ENCODE data around the gene RTBDN.
A peak's percentile ranks its signal among the peaks of the same experiment; 100 is the strongest.

The RTBDN gene

DNA sequence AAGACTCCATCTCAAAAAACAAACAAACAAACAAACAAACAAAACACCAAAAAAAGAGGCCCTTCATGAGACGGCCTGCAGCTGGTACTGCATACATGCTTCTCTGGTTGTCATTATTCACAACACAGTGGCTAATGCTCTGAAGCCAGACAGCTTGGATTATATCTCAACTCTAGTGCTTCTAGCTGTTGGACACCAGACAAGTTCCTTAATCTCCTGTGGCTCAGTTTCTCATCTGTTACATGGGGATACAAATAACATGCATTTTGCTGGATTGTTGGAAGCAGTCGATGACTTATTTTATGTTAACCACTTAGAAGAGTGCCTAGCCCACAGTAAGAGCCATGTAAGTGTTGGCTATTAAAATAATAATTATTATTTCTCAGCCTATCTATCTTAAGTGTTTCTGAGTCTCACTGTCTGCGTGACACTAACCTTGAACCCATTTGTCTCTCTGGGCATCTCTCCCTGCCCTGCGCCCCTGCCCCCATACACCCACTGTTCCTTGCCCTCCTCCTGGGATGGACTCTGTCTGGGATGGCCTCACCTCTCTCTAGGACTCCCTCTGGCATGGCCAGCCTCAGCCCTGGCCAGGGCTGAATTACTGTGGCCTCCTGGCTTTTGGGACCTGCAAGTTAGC lies 46.2 kb downstream of the RTBDN start:
- peak overlapping the region; percentile 91 for H3K4me3 Mint-ChIP-seq
- peaks cover 39% of the 10 kb centered on the region for H3K36me3 Mint-ChIP-seq (ENCODE audit: low read depth)
- intact Hi-C loops (cut with micrococcal nuclease), result no loop called here
- H3K27ac Mint-ChIP-seq, result no peak overlapping the region
- no peaks in the 10 kb centered on the region for H3K9me3 Mint-ChIP-seq
- H3K4me1 Mint-ChIP-seq (ENCODE audit: low read depth), result peaks cover 31% of the 10 kb centered on the region
- no peaks in the 10 kb centered on the region for H3K27me3 Mint-ChIP-seq

DNA sequence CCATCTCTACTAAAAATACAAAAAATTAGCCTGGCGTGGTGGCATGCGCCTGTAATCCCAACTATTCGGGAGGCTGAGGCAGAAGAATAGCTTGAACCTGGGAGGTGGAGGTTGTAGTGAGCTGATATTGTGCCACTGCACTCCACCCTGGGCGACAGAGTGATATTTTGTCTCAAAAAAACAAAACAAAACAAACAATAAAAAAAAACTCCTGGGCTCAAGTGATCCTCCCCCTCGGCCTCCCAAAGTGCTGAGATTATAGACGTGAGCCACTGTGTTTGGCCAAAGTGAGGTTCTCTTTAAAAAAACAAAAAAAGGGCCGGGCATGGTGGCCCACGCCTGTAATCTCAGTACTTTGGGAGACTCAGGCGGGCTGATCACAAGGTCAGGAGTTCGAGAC lies 46.9 kb downstream of the RTBDN start:
- Mint-ChIP-seq H3K27me3 (no peaks in the 10 kb centered on the region), H3K27ac (no peak overlapping the region), H3K36me3 (ENCODE audit: low read depth) (peaks cover 32% of the 10 kb centered on the region), H3K4me3 (no peak overlapping the region), H3K9me3 (no peaks in the 10 kb centered on the region), H3K4me1 (ENCODE audit: low read depth) (peaks cover 31% of the 10 kb centered on the region)
- intact Hi-C loops (cut with micrococcal nuclease), result no loop called here

DNA sequence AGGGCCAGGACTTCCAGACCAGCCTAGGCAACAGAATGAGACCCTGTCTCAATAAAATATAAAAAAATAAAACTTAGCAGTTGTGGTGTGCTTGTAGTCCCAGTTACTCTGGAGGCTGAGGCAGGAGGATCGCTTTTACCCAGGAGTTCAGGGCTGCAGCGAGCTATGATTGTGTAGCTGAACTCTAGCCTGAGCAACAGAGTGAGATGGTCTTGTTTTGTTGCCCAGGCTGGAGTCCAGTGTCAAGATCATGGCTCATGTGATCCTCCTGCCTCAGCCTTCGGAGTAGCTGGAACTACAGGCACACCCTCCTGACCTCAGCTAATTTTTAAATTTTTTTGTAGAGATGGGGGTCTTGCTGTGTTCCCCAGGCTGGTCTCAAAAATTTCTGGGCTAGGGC lies 47.4 kb downstream of the RTBDN start:
- Mint-ChIP-seq H3K4me3 (peak overlapping the region; percentile 40), H3K4me1 (ENCODE audit: low read depth) (peaks cover 35% of the 10 kb centered on the region), H3K36me3 (ENCODE audit: low read depth) (peaks cover 27% of the 10 kb centered on the region), H3K9me3 (no peaks in the 10 kb centered on the region), H3K27me3 (no peaks in the 10 kb centered on the region), H3K27ac (no peak overlapping the region)
- intact Hi-C loops (cut with micrococcal nuclease), result no loop called here

DNA sequence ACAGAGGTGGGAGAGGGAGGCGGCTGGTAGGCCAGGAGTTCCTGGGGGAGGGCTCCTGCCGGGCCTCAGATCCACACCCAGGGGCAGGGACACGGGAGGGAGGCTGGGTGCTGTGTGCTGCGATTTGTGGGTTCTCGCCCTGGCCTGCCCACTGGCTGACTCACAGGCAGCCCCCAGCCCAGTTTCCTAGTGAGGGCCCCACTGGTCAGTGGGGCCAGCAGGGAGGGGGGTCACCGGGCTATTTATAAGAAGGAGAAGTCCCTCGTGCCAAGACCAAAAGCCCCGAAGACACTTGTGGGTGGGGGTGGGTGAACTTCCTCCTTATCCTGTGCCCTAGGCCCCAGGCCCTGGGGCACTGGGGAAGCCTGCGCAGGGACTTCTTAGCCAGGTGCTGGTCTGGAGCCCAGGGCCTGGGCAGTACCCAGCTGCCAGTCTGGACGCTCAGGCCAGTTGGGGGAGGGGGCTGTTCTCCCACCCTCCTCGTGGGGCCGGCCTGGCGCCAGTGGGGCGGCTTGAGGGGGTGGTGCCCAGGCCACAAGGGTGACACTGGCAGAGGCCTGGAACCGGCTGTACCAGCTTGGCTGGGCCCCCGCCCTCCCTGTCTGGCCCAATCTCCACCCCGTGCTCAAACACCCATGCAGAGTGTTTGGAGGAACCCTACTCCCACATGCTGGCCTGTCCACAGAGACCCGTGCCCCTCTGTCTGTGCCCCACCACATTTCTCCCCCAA lies 48.1 kb downstream of the RTBDN start:
- peak overlapping the region; percentile 40 for H3K4me3 Mint-ChIP-seq
- intact Hi-C loops (cut with micrococcal nuclease), result no loop called here
- no peak overlapping the region for H3K27ac Mint-ChIP-seq
- H3K9me3 Mint-ChIP-seq, result no peaks in the 10 kb centered on the region
- no peaks in the 10 kb centered on the region for H3K27me3 Mint-ChIP-seq
- peaks cover 41% of the 10 kb centered on the region for H3K4me1 Mint-ChIP-seq (ENCODE audit: low read depth)
- H3K36me3 Mint-ChIP-seq (ENCODE audit: low read depth), result peaks cover 20% of the 10 kb centered on the region

DNA sequence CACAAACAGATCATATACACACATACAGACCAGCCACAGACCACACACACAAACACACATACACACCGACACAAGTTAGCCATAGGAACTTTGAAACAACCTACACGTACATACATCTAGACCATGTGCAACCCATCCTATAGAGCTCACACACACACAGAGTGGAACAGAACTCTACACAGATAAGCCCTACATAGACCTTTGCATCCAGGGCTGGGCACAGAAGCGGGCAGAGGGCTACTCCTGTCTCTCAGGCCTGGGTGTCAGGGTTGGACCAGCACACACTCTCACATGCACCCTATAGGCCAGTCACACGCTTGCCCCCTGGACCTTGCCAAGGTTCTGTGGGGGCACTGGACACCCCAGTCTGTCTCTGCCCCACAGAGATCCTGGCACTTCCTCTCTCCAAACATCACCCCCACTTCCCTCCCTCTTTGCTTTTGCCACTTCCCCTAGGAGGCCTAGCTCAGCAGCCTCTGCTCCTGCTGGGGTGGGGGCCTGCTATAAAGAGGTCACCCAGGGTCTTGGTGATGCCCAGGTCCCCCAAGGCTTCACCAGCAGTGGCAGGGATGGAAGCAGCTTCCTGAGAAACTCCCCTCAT lies 48.8 kb downstream of the RTBDN start:
- Mint-ChIP-seq H3K9me3 (no peaks in the 10 kb centered on the region), H3K4me3 (no peak overlapping the region), H3K4me1 (ENCODE audit: low read depth) (peaks cover 36% of the 10 kb centered on the region), H3K27me3 (no peaks in the 10 kb centered on the region), H3K27ac (no peak overlapping the region), H3K36me3 (ENCODE audit: low read depth) (peaks cover 13% of the 10 kb centered on the region)
- intact Hi-C loops (cut with micrococcal nuclease), result no loop called here

DNA sequence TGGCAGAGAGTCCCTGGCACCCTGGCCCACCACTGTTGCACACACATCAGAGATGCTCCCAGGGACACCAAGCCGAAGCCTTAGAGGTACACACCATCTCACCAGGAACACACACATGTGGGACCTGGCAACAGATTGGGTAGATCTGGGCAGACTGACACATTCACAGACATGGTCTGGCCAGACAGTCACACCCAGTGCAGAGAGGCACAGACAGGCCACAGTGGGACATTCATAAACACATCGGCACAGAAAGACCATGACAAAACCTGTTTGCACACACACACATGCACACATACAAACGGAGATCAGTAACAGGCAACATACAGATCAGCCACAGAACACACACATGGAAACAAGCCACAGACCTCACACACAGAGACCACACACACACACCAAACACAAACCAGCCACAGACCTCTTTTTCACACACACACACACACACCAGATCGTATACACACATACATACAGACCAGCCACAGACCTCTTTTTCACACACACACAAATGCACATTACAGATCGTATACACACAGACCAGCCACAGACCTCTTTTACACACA lies 49.4 kb downstream of the RTBDN start:
- Mint-ChIP-seq H3K27me3 (no peaks in the 10 kb centered on the region), H3K4me1 (ENCODE audit: low read depth) (peaks cover 35% of the 10 kb centered on the region), H3K27ac (no peak overlapping the region), H3K9me3 (no peaks in the 10 kb centered on the region), H3K4me3 (no peak overlapping the region), H3K36me3 (ENCODE audit: low read depth) (peaks cover 9% of the 10 kb centered on the region)
- intact Hi-C loops (cut with micrococcal nuclease), result no loop called here

DNA sequence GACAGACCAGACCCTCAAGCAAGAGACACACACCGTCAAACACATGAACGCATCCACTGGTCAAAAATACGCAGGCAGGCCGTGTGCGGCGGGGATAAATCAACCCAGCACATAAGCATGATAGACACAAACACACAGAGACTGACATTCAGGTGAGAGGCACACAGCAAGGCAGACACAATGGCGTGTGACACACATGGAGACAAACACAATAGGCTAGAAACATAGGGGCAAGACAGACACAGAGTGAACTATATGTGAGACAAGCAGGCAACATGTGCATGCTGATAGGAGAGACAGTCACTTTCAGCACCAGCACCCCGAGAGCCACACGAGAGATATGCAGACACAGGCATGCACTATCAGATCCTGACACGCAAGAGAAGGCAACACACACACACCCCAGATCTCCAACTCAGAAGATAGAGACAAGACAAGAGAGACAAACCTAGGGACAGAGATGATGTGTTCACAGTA lies 49.9 kb downstream of the RTBDN start:
- H3K4me3 Mint-ChIP-seq, result no peak overlapping the region
- no peak overlapping the region for H3K27ac Mint-ChIP-seq
- H3K9me3 Mint-ChIP-seq, result no peaks in the 10 kb centered on the region
- intact Hi-C loops (cut with micrococcal nuclease), result no loop called here
- no peaks in the 10 kb centered on the region for H3K27me3 Mint-ChIP-seq
- H3K36me3 Mint-ChIP-seq (ENCODE audit: low read depth), result peaks cover 8% of the 10 kb centered on the region
- H3K4me1 Mint-ChIP-seq (ENCODE audit: low read depth), result peaks cover 38% of the 10 kb centered on the region

DNA sequence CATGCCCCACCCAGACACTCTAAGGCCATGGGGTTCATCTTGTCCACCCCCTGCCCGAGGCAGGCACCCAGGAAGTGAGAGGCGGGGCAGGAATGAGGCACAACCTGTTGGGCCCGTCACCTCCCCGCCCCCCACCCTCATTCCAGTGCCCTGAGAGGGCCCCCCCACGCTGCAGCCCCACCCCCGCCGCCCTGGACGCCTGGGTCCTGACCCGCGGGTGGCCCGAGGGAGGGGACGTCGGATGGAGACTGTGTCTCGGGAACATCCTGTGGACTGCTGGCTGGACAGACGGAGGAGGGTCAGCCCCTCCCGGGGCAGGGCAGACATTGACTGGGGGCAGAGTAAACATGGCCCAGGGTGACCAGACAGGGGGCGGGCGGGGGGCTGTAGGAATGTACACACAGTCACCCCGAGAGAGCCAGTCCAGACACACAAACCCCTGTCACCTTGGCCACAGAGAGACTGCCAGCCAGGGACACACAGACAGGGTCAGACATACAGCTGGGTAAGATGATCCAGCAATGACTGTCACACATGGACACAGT lies 50.5 kb downstream of the RTBDN start:
- no peak overlapping the region for H3K4me3 Mint-ChIP-seq
- H3K27me3 Mint-ChIP-seq, result no peaks in the 10 kb centered on the region
- no peaks in the 10 kb centered on the region for H3K9me3 Mint-ChIP-seq
- intact Hi-C loops (cut with micrococcal nuclease), result no loop called here
- H3K27ac Mint-ChIP-seq, result no peak overlapping the region
- peaks cover 40% of the 10 kb centered on the region for H3K4me1 Mint-ChIP-seq (ENCODE audit: low read depth)
- peaks cover 3% of the 10 kb centered on the region for H3K36me3 Mint-ChIP-seq (ENCODE audit: low read depth)

DNA sequence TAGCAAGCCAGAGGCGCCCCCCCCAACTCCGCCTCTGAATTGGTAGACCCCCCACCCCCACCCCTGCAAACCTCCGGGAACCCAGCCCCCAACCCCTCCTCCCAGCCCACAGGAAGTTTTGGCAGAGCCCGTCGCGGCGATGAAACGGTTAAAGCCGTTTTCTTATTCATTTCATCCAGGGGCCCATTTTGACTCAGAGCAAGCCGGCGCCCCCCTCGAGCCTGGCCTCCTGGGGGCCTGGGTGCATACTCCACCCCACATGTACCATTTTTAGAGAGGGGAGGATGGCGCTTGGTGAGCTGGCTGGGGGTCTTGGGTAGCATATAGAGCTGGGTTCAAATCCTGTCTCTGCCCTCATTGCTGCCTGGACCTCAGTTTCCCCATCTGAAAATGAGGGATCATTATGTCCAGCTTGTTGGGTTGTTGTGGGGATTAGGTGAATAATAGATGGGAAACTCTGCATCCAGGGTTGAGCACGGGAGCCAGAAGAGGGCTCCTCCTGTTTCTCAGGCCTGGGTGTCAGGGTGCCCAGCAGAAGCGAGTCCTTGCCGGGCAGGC lies 51.0 kb downstream of the RTBDN start:
- H3K27me3 Mint-ChIP-seq, result no peaks in the 10 kb centered on the region
- peaks cover 3% of the 10 kb centered on the region for H3K36me3 Mint-ChIP-seq (ENCODE audit: low read depth)
- H3K27ac Mint-ChIP-seq, result no peak overlapping the region
- H3K4me3 Mint-ChIP-seq, result no peak overlapping the region
- H3K4me1 Mint-ChIP-seq (ENCODE audit: low read depth), result peaks cover 40% of the 10 kb centered on the region
- intact Hi-C loops (cut with micrococcal nuclease), result no loop called here
- H3K9me3 Mint-ChIP-seq, result no peaks in the 10 kb centered on the region

DNA sequence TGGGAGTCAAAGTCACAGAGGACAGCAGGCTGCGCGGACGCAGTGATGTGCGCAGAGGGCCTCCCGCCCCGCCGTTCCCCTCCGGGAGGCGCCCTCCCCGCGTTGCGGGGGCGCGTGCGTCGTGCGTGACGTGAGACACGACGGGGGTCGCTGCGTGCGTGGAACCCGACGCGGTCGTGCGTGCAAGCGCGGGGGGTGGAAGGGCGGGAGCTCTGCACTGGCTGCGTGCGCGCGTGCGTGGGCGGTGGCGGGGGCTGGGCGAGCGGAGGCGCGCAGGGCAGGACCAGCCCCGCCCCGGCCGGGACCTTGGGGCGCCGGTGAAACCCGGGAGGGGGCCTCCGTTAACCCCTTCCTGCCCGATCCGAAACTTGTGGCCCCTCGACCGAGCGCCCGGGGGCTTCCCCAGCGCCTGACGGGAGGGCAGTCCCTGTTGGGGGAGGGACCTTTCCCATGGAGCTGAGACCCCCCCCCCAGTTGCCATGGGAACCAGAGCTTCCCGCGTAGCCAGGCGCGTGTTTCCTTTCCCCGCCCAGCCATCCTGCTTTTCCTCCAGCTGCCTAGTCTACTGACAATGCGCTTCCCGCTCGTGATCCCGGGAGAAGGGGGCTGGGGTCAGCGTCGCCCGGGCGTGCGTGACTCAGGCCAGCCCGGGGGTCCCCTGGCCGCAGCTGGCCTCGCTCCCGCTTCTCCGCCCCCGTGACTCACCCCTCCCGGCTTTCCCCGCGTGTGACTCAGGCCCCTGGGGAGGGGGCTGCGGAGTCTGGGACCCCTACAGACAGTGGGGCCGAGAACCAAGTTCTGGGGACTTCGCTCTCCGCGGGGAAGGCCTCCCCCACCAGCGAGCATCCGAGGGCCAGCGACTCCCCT lies 51.7 kb downstream of the RTBDN start:
- Mint-ChIP-seq H3K27me3 (no peaks in the 10 kb centered on the region), H3K36me3 (ENCODE audit: low read depth) (peaks cover 10% of the 10 kb centered on the region), H3K4me1 (ENCODE audit: low read depth) (peaks cover 36% of the 10 kb centered on the region), H3K27ac (no peak overlapping the region), H3K9me3 (no peaks in the 10 kb centered on the region), H3K4me3 (no peak overlapping the region)
- intact Hi-C loops (cut with micrococcal nuclease), result loop anchor here (1.0 kb wide), 1 partner anchor 8 kb away; no protein-coding TSS in a partner anchor

DNA sequence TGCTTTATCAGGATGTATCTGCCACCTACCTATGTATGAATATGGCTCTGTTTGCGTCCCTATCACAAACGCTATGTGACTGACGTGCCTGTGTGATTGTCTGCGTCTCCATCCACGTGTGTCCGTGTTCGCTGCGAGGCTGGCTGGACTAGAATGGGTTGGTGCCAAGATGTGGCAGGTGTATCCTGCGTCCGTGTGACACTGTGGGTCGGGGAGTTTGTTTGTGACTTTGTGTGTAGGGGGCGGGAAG lies 52.3 kb downstream of the RTBDN start:
- Mint-ChIP-seq H3K4me1 (ENCODE audit: low read depth) (peaks cover 41% of the 10 kb centered on the region), H3K27me3 (no peaks in the 10 kb centered on the region), H3K4me3 (no peak overlapping the region), H3K36me3 (ENCODE audit: low read depth) (peaks cover 13% of the 10 kb centered on the region), H3K9me3 (no peaks in the 10 kb centered on the region), H3K27ac (no peak overlapping the region)
- intact Hi-C loops (cut with micrococcal nuclease), result loop anchor here (1.0 kb wide), 1 partner anchor 8 kb away; no protein-coding TSS in a partner anchor

DNA sequence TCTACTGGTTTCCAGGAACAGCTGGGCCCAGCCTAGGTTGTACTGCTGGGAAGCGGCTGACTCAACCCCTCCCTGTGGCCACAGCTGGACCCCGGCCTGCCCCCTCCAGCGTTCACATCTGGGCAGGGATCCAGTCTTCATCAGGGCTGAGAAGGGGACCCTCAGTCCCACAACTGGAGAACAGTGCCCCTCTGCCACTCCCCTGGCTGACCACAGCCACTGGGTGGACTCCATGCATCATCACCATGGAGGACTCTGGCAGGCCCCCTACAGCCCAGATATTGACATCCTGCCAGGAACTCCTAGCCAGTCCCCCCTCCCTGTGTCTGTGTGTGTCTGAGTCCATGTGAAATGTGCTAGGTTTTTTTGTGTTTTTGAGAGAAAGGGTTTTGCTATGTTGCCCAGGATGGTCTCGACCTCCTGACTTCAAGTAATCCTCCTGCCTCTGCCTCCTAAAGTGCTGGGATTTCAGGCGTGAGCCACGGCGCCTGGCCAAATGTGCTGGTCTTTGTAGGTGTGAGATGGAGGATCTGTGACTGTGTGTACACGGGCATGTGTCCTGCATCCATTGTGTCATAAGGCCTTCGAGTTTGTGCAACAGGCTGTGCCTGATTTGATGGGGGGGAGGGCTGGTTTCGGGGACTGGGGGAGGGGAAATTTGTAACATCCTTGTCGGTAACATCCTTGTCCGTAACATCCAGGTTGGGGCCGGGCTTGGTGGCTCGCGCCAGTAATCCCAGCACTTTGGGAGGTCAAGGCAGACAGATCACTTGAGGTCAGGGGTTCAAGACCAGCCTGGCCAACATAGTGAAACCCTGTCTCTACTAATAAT lies 55.0 kb downstream of the RTBDN start:
- Mint-ChIP-seq H3K4me1 (ENCODE audit: low read depth) (peaks cover 40% of the 10 kb centered on the region), H3K27me3 (no peaks in the 10 kb centered on the region), H3K9me3 (no peaks in the 10 kb centered on the region), H3K27ac (peak overlapping the region; percentile 91), H3K4me3 (peak overlapping the region; percentile 83), H3K36me3 (ENCODE audit: low read depth) (peaks cover 13% of the 10 kb centered on the region)
- intact Hi-C loops (cut with micrococcal nuclease), result no loop called here

DNA sequence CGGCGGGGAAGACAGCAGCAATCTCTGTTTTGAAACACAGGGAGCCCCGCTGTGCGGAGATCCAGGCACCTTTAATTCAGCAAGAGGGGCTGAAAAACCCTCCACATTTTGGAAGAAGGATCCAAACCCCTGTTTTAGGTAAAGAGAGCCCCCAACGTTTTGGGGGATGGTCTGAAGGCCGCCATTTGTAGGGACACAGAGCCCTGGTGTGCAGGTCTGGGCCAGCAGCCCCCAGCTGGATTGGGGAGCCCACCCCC lies 55.5 kb downstream of the RTBDN start:
- Mint-ChIP-seq H3K9me3 (no peaks in the 10 kb centered on the region), H3K27ac (peak overlapping the region; percentile 91), H3K36me3 (ENCODE audit: low read depth) (peaks cover 16% of the 10 kb centered on the region), H3K4me1 (ENCODE audit: low read depth) (peaks cover 43% of the 10 kb centered on the region), H3K27me3 (no peaks in the 10 kb centered on the region), H3K4me3 (peak overlapping the region; percentile 83)
- intact Hi-C loops (cut with micrococcal nuclease), result no loop called here
